OCI-LY7 (cell line): ENCODE data around the gene LDLRAD2.

Experiments used
- CTCF ChIP-seq: fragments of 200-600 bp; sonication (generic); conservative IDR thresholded peaks from 2 replicates; pipeline ENCODE4 v1.5.1; 2014; ENCODE audit warnings: mild to moderate bottlenecking, antibody characterized with exemption, low read length, moderate library complexity, mixed read lengths
- EZH2phosphoT487 ChIP-seq: fragments of 200-600 bp; sonication (generic); IDR thresholded peaks from 2 replicates; pipeline ENCODE4 v1.6.1; 2018; ENCODE audit warnings: low read depth, borderline replicate concordance, mild to moderate bottlenecking, mixed run types, antibody characterized with exemption, low read length, moderate library complexity, mixed read lengths

GRCh38 chr1:21848524-21849174 lies 36.6 kb downstream of the LDLRAD2 start:
- TF ChIP-seq CTCF = no peak
- TF ChIP-seq EZH2phosphoT487 = no peak
